Peyer's patch (tissue), 4 donors: ENCODE data around the gene NUMBL. TPM values are rescaled to one million over a fixed set of nuclear protein-coding genes. Genes with fewer than 3 reads are reported as not detected.
A peak's percentile ranks its signal among the peaks of the same experiment; 100 is the strongest.

Experiments
- DNase-seq, 3 donors: peaks; one replicate each; pipeline ENCODE4 v3.0.0-alpha.2; 2017 to 2019
- H3K27ac ChIP-seq, 4 donors: fragments of 200-600 bp; sonication (generic); one replicate each; pipeline ENCODE4 v1.5.1; 2016 to 2019
- H3K27me3 ChIP-seq, 2 donors: fragments of 200-600 bp; sonication (generic); one replicate each; pipeline ENCODE4 v1.5.1; 2019
- H3K36me3 ChIP-seq, 3 donors: fragments of 200-600 bp; sonication (generic); one replicate each; pipeline ENCODE4 v1.5.1; 2016 to 2019
- H3K4me1 ChIP-seq, 4 donors: fragments of 200-600 bp; sonication (generic); one replicate each; pipeline ENCODE4 v1.5.1; 2016 to 2019
- H3K4me3 ChIP-seq, 4 donors: fragments of 200-600 bp; sonication (generic); 1 replicate in 3 of 4; 2 replicates in 1 of 4; pipeline ENCODE4 v1.5.1; 2016 to 2019; ENCODE audit warnings: mild to moderate bottlenecking in 1 of 4
- H3K9me3 ChIP-seq, 4 donors: fragments of 200-600 bp; sonication (generic); one replicate each; pipeline ENCODE4 v1.5.1; 2016 to 2019; ENCODE audit warnings: mild to moderate bottlenecking in 1 of 4
- CTCF ChIP-seq, 6 experiments: fragments of 450-650 bp in 4 of 6; fragments of 200-600 bp in 2 of 6; sonication (generic) in 1 of 6; IDR thresholded peaks; one replicate each; pipeline ENCODE4 v1.5.1; 2017 to 2019; ENCODE audit warnings: antibody characterized with exemption in 6 of 6, mild to moderate bottlenecking in 3 of 6, moderate library complexity in 1 of 6
- POLR2A ChIP-seq, 2 donors: fragments of 450-650 bp; IDR thresholded peaks; one replicate each; pipeline ENCODE4 v1.5.1; 2017; ENCODE audit warnings: antibody characterized with exemption in 2 of 2, mild to moderate bottlenecking in 2 of 2, moderate library complexity in 2 of 2
- total RNA-seq, 4 donors: library from RNA; depleted of rRNA; stranded (reverse); fragments of >200 nt; gene quantifications; one replicate each; pipeline ENCODE4 v1.1.0, GENCODE V29; 2016

The NUMBL gene
- total RNA-seq, 4 donors from 2014 or later: 10.9 to 151 (median 27.9) TPM

GRCh38 chr19:40713939-40714338 lies 23.5 kb upstream of the NUMBL start:
- Histone ChIP-seq H3K4me3 (peak overlapping the region in 2 of 4 donors; percentile 88 to 91), H3K27ac (peak overlapping the region; percentile 89 to 99 (median 96))

GRCh38 chr19:40709817-40710216 lies 19.4 kb upstream of the NUMBL start:
- TF ChIP-seq POLR2A (IDR thresholded peaks at IDR 0.05) (no peak), CTCF (IDR thresholded peaks at IDR 0.05) (no peak)
- H3K27me3 ChIP-seq: no peaks in the 10 kb centered on the region
- DNase-seq: no peak
- H3K4me1 ChIP-seq: peaks cover 0 to 11% (median 4%) of the 10 kb centered on the region in 4 donors
- no peak overlapping the region for H3K27ac ChIP-seq
- H3K9me3 ChIP-seq: no peaks in the 10 kb centered on the region
- H3K36me3 ChIP-seq: peaks cover 0 to 60% (median 0%) of the 10 kb centered on the region in 3 donors
- H3K4me3 ChIP-seq: no peak overlapping the region

More at GRCh38 chr19:40713939-40714338, 23.5 kb upstream of the NUMBL start:
- Histone ChIP-seq H3K9me3 (no peaks in the 10 kb centered on the region), H3K4me1 (peaks cover 0 to 36% (median 15%) of the 10 kb centered on the region in 4 donors), H3K36me3 (peaks cover 0 to 35% (median 0%) of the 10 kb centered on the region in 3 donors), H3K27me3 (no peaks in the 10 kb centered on the region)
- peak in 1 of 3 donors; percentile 50 for DNase-seq
- no peak for TF ChIP-seq CTCF (IDR thresholded peaks at IDR 0.05)
- TF ChIP-seq POLR2A (IDR thresholded peaks at IDR 0.05): no peak

GRCh38 chr19:40707615-40708014 lies 17.2 kb upstream of the NUMBL start:
- TF ChIP-seq CTCF (IDR thresholded peaks at IDR 0.05): no peak
- no peak for TF ChIP-seq POLR2A (IDR thresholded peaks at IDR 0.05)
- Histone ChIP-seq H3K27ac (no peak overlapping the region), H3K4me1 (no peaks in the 10 kb centered on the region), H3K4me3 (no peak overlapping the region), H3K36me3 (peaks cover 0 to 77% (median 0%) of the 10 kb centered on the region in 3 donors), H3K9me3 (no peaks in the 10 kb centered on the region), H3K27me3 (no peaks in the 10 kb centered on the region)
- DNase-seq: no peak

- DNase-seq: no peak
- H3K9me3 ChIP-seq: no peaks in the 10 kb centered on the region
- peaks cover 0 to 78% (median 0%) of the 10 kb centered on the region in 3 donors for H3K36me3 ChIP-seq
- H3K4me3 ChIP-seq: no peak overlapping the region
- TF ChIP-seq CTCF (IDR thresholded peaks at IDR 0.05) (no peak), POLR2A (IDR thresholded peaks at IDR 0.05) (no peak)
- H3K27me3 ChIP-seq: no peaks in the 10 kb centered on the region
- no peaks in the 10 kb centered on the region for H3K4me1 ChIP-seq
- H3K27ac ChIP-seq: no peak overlapping the region
These were observed 15.6 kb upstream of the NUMBL start for GRCh38 chr19:40705950-40706619.

GRCh38 chr19:40705362-40705651 lies 14.9 kb upstream of the NUMBL start:
- H3K36me3 ChIP-seq: peaks cover 0 to 78% (median 0%) of the 10 kb centered on the region in 3 donors
- no peaks in the 10 kb centered on the region for H3K4me1 ChIP-seq
- no peak overlapping the region for H3K4me3 ChIP-seq
- no peaks in the 10 kb centered on the region for H3K27me3 ChIP-seq
- H3K9me3 ChIP-seq: no peaks in the 10 kb centered on the region
- TF ChIP-seq CTCF (IDR thresholded peaks at IDR 0.05): no peak
- TF ChIP-seq POLR2A (IDR thresholded peaks at IDR 0.05): no peak
- H3K27ac ChIP-seq: no peak overlapping the region
- DNase-seq: no peak
